Dendritic cell treated with granulocyte-macrophage colony-stimulating factor and Interleukin-4, amounts not matched to agents 40 ng/mL and 50 ng/mL, for 4 days (primary cell): Measurements from ENCODE around the gene B9D2.
A peak's percentile ranks its signal among the peaks of the same experiment; 100 is the strongest.

Source experiments
- H3K27ac Mint-ChIP-seq: one replicate; pipeline ENCODE4 v1.8.0; 2022; ENCODE audit warnings: mild to moderate bottlenecking, mixed read lengths
- H3K27me3 Mint-ChIP-seq: one replicate; pipeline ENCODE4 v1.8.0; 2022; ENCODE audit warnings: mild to moderate bottlenecking, mixed read lengths
- H3K36me3 Mint-ChIP-seq: one replicate; pipeline ENCODE4 v1.8.0; 2022; ENCODE audit warnings: low read depth, mixed read lengths
- H3K4me1 Mint-ChIP-seq: one replicate; pipeline ENCODE4 v1.8.0; 2022; ENCODE audit warnings: low read depth, mixed read lengths
- H3K4me3 Mint-ChIP-seq: one replicate; pipeline ENCODE4 v1.8.0; 2022; ENCODE audit warnings: mild to moderate bottlenecking, moderate library complexity, mixed read lengths
- H3K9me3 Mint-ChIP-seq: one replicate; pipeline ENCODE4 v1.8.0; 2022; ENCODE audit warnings: mixed read lengths
- intact Hi-C: fragments of 100-400 bp; cut with micrococcal nuclease; formaldehyde crosslinking; loops from one replicate; pipeline ENCODE4 v1.15.0; 2022

Gene B9D2

GRCh38 chr19:41318696-41319499 lies 45.1 kb downstream of the B9D2 start:
- intact Hi-C loops = no loop called here
- peaks cover 91% of the 10 kb centered on the region for H3K36me3 Mint-ChIP-seq
- peaks cover 49% of the 10 kb centered on the region for H3K4me1 Mint-ChIP-seq
- no peaks in the 10 kb centered on the region for H3K27me3 Mint-ChIP-seq
- H3K27ac Mint-ChIP-seq = no peak overlapping the region
- no peaks in the 10 kb centered on the region for H3K9me3 Mint-ChIP-seq
- no peak overlapping the region for H3K4me3 Mint-ChIP-seq

GRCh38 chr19:41316306-41316920 lies 47.5 kb downstream of the B9D2 start:
- peak overlapping the region; percentile 28 for H3K27ac Mint-ChIP-seq
- H3K36me3 Mint-ChIP-seq = peaks cover 91% of the 10 kb centered on the region
- H3K27me3 Mint-ChIP-seq = no peaks in the 10 kb centered on the region
- no peaks in the 10 kb centered on the region for H3K9me3 Mint-ChIP-seq
- intact Hi-C loops = no loop called here
- H3K4me1 Mint-ChIP-seq = peaks cover 48% of the 10 kb centered on the region
- no peak overlapping the region for H3K4me3 Mint-ChIP-seq

- H3K27me3 Mint-ChIP-seq = no peaks in the 10 kb centered on the region
- H3K36me3 Mint-ChIP-seq = peaks cover 71% of the 10 kb centered on the region
- H3K4me1 Mint-ChIP-seq = peaks cover 69% of the 10 kb centered on the region
- no peaks in the 10 kb centered on the region for H3K9me3 Mint-ChIP-seq
- intact Hi-C loops = loop anchor here (5.0 kb wide), 1 partner anchor 41 kb away; the partner anchor contains the start of gene TGFB1
- H3K4me3 Mint-ChIP-seq = peak overlapping the region; percentile 92
- H3K27ac Mint-ChIP-seq = peak overlapping the region; percentile 35
These were observed 52.3 kb downstream of the B9D2 start for GRCh38 chr19:41311613-41312012.

GRCh38 chr19:41311072-41311471 lies 52.9 kb downstream of the B9D2 start:
- Mint-ChIP-seq H3K36me3 (peaks cover 71% of the 10 kb centered on the region), H3K4me1 (peaks cover 69% of the 10 kb centered on the region), H3K27ac (peak overlapping the region; percentile 98), H3K27me3 (no peaks in the 10 kb centered on the region), H3K9me3 (no peaks in the 10 kb centered on the region), H3K4me3 (peak overlapping the region; percentile 92)
- intact Hi-C loops = loop anchor here (5.0 kb wide), 1 partner anchor 41 kb away; the partner anchor contains the start of gene TGFB1

- intact Hi-C loops = loop anchor here (5.0 kb wide), 1 partner anchor 42 kb away; the partner anchor contains the start of gene TGFB1
- no peaks in the 10 kb centered on the region for H3K9me3 Mint-ChIP-seq
- no peaks in the 10 kb centered on the region for H3K27me3 Mint-ChIP-seq
- H3K27ac Mint-ChIP-seq = peak within 1 kb of the TSS; percentile 98
- peaks cover 76% of the 10 kb centered on the region for H3K36me3 Mint-ChIP-seq
- H3K4me1 Mint-ChIP-seq = peaks cover 74% of the 10 kb centered on the region
- H3K4me3 Mint-ChIP-seq = peak within 1 kb of the TSS; percentile 92
These were observed 53.7 kb downstream of the B9D2 start, which contains the start of gene CCDC97 for GRCh38 chr19:41310033-41310831. Gene CCDC97 (plus strand): TSS chr19:41310172. CDS start chr19:41310311, 139 bp downstream.

GRCh38 chr19:41309180-41310032 lies 54.5 kb downstream of the B9D2 start:
- Mint-ChIP-seq H3K27me3 (no peaks in the 10 kb centered on the region), H3K36me3 (peaks cover 80% of the 10 kb centered on the region), H3K9me3 (no peaks in the 10 kb centered on the region), H3K4me3 (peak overlapping the region; percentile 92), H3K27ac (peak overlapping the region; percentile 98), H3K4me1 (peaks cover 78% of the 10 kb centered on the region)
- intact Hi-C loops = loop anchor here (2.0 to 5.0 kb wide), 3 partner anchors 43 to 152 kb away; partner anchors contain the start of gene TGFB1

GRCh38 chr19:41308450-41309179 lies 55.3 kb downstream of the B9D2 start:
- Mint-ChIP-seq H3K4me1 (peaks cover 81% of the 10 kb centered on the region), H3K9me3 (no peaks in the 10 kb centered on the region), H3K4me3 (peak overlapping the region; percentile 92), H3K27me3 (no peaks in the 10 kb centered on the region), H3K27ac (peak overlapping the region; percentile 98), H3K36me3 (peaks cover 80% of the 10 kb centered on the region)
- intact Hi-C loops = loop anchor here (1.0 to 5.0 kb wide), 4 partner anchors 10 to 151 kb away; no protein-coding TSS in a partner anchor

- intact Hi-C loops = loop anchor here (1.0 to 5.0 kb wide), 4 partner anchors 10 to 151 kb away; no protein-coding TSS in a partner anchor
- H3K27me3 Mint-ChIP-seq = no peaks in the 10 kb centered on the region
These were observed 55.9 kb downstream of the B9D2 start for GRCh38 chr19:41307954-41308449.

GRCh38 chr19:41307090-41307875 lies 56.7 kb downstream of the B9D2 start:
- Mint-ChIP-seq H3K4me3 (no peak overlapping the region), H3K27ac (peak overlapping the region; percentile 98), H3K27me3 (no peaks in the 10 kb centered on the region), H3K9me3 (no peaks in the 10 kb centered on the region), H3K4me1 (peaks cover 77% of the 10 kb centered on the region), H3K36me3 (peaks cover 80% of the 10 kb centered on the region)
- intact Hi-C loops = loop anchor here (5.0 kb wide), 1 partner anchor 150 kb away; no protein-coding TSS in a partner anchor

More at GRCh38 chr19:41307954-41308449, 55.9 kb downstream of the B9D2 start:
- Mint-ChIP-seq H3K4me1 (peaks cover 77% of the 10 kb centered on the region), H3K36me3 (peaks cover 80% of the 10 kb centered on the region), H3K9me3 (no peaks in the 10 kb centered on the region), H3K4me3 (no peak overlapping the region), H3K27ac (peak overlapping the region; percentile 98)

- peaks cover 77% of the 10 kb centered on the region for H3K4me1 Mint-ChIP-seq
These were observed 57.8 kb downstream of the B9D2 start for GRCh38 chr19:41305927-41306793.

More at GRCh38 chr19:41305927-41306793, 57.8 kb downstream of the B9D2 start:
- Mint-ChIP-seq H3K4me3 (no peak overlapping the region), H3K9me3 (no peaks in the 10 kb centered on the region), H3K27me3 (no peaks in the 10 kb centered on the region), H3K27ac (peak overlapping the region; percentile 98), H3K36me3 (peaks cover 82% of the 10 kb centered on the region)
- intact Hi-C loops = loop anchor here (5.0 kb wide), 1 partner anchor 149 kb away; no protein-coding TSS in a partner anchor
